ENCODE measurements around the gene SPATA46. TPM values are rescaled to one million over a fixed set of nuclear protein-coding genes. Genes with fewer than 3 reads are reported as not detected.
A peak's percentile ranks its signal among the peaks of the same experiment; 100 is the strongest.

Gene SPATA46
- polyA plus RNA-seq, 1 experiment: not detected

DNA sequence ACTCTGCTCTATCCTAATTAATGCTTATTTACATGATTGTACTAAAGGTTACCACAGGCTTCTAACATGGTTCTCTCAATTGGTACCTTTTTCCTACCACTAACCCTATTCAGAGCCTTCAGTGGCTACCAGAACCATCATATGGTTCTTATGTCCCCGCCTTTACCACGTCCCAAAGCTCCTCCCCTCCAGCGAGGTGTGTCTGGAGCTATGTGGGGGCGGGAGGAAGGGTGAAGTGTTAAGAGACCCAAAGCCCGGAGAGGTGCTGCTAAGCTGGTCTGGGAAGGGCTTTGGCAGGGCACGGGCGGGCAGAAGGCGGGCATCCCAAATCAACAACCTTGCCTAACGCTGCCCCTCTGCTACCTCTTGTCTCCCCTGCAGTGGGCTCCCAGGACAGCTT lies 10.0 kb downstream of the SPATA46 start:
- TF ChIP-seq, protein P1, sequence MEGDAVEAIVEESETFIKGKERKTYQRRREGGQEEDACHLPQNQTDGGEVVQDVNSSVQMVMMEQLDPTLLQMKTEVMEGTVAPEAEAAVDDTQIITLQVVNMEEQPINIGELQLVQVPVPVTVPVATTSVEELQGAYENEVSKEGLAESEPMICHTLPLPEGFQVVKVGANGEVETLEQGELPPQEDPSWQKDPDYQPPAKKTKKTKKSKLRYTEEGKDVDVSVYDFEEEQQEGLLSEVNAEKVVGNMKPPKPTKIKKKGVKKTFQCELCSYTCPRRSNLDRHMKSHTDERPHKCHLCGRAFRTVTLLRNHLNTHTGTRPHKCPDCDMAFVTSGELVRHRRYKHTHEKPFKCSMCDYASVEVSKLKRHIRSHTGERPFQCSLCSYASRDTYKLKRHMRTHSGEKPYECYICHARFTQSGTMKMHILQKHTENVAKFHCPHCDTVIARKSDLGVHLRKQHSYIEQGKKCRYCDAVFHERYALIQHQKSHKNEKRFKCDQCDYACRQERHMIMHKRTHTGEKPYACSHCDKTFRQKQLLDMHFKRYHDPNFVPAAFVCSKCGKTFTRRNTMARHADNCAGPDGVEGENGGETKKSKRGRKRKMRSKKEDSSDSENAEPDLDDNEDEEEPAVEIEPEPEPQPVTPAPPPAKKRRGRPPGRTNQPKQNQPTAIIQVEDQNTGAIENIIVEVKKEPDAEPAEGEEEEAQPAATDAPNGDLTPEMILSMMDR (IDR thresholded peaks at IDR 0.05; ENCODE audit: insufficient read depth, low read depth, low read length): no peak
- no peak for DNase-seq (ENCODE audit: low read depth)
- POLR2A ChIA-PET: no interaction called here
- Histone ChIP-seq H3K4me3 (ENCODE audit: low read depth, low read length) (peak overlapping the region; percentile 60), H3K36me3 (ENCODE audit: control insufficient read depth, insufficient read depth, low read length) (no peaks in the 10 kb centered on the region), H3K27me3 (ENCODE audit: control insufficient read depth, insufficient read depth, low read length) (peaks cover 1% of the 10 kb centered on the region; the same call in 1 of the 2 replicates)
- CTCF ChIA-PET: interaction anchor here (0.8 to 3.5 kb wide), 6 partner anchors 10 to 434 kb away, joined by 3 to 35 read pairs (median 5); no protein-coding TSS in a partner anchor

DNA sequence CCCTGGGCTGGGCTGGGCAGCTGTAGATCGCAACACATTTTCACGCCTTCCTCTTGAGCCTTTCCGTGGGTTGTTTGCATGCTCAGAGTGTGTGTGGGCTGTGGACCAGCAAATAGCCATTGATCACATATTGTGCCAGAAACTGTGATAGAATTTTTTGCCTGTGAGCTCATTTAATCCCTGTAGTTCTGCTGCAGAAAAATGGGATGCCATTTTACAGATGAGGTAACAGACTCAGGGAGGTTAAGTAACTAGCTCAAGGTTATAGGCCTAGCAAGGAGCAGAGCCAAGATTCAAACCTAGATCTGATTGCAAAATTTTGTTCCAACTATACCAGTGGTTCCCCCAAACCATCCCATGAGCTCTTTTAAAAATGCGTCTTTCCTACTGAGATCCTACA lies 10.5 kb downstream of the SPATA46 start:
- ChIA-PET CTCF (interaction anchor here (1.2 to 3.5 kb wide), 5 partner anchors 9 to 434 kb away, joined by 3 to 35 read pairs (median 5); no protein-coding TSS in a partner anchor), POLR2A (no interaction called here)
- Histone ChIP-seq H3K36me3 (ENCODE audit: control insufficient read depth, insufficient read depth, low read length) (no peaks in the 10 kb centered on the region), H3K27me3 (ENCODE audit: control insufficient read depth, insufficient read depth, low read length) (peaks cover 1% of the 10 kb centered on the region; the same call in 1 of the 2 replicates), H3K4me3 (ENCODE audit: low read depth, low read length) (no peak overlapping the region)
- TF ChIP-seq, protein P1 (IDR thresholded peaks at IDR 0.05; ENCODE audit: insufficient read depth, low read depth, low read length): no peak
- no peak for DNase-seq (ENCODE audit: low read depth)

DNA sequence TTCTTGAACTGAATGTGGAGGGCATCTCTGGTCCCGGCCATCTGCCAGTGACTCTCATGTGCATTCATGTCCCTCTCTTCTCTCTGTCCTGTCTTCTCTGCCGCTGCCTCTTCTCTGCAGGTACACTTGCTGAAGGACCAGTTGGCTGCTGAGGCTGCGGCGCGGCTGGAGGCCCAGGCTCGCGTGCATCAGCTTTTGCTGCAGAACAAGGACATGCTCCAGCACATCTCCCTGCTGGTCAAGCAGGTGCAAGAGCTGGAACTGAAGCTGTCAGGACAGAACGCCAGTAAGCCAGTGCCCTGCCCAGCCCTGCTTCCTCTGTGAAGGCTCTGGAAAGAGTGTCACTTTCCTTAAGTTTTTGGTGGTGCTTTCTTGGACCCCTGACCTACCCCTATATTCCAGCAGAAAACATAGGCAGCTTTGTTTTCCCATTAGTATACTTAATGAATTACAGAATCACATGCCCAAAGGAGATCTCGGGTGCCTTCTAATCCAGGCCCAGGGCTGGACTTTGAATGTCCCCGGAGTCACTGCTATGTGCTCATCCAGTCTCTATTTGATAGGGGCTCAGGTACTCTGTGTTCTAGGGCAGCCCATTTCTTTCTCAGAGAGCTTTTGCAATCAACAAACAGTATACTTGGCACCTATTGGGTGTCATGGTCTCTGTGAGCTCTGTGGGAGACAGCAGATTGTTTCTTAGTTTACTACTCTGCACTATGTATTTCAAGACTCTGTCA lies 11.2 kb downstream of the SPATA46 start:
- no peak for DNase-seq (ENCODE audit: low read depth)
- H3K4me3 ChIP-seq (ENCODE audit: low read depth, low read length): no peak overlapping the region
- TF ChIP-seq, protein P1 (IDR thresholded peaks at IDR 0.05; ENCODE audit: insufficient read depth, low read depth, low read length): no peak
- CTCF ChIA-PET: interaction anchor here (1.1 to 3.5 kb wide), 4 partner anchors 8 to 435 kb away, joined by 3 to 35 read pairs (median 5); no protein-coding TSS in a partner anchor
- no peaks in the 10 kb centered on the region for H3K36me3 ChIP-seq (ENCODE audit: control insufficient read depth, insufficient read depth, low read length)
- POLR2A ChIA-PET: no interaction called here
- H3K27me3 ChIP-seq (ENCODE audit: control insufficient read depth, insufficient read depth, low read length): peaks cover 1% of the 10 kb centered on the region; the same call in 1 of the 2 replicates

DNA sequence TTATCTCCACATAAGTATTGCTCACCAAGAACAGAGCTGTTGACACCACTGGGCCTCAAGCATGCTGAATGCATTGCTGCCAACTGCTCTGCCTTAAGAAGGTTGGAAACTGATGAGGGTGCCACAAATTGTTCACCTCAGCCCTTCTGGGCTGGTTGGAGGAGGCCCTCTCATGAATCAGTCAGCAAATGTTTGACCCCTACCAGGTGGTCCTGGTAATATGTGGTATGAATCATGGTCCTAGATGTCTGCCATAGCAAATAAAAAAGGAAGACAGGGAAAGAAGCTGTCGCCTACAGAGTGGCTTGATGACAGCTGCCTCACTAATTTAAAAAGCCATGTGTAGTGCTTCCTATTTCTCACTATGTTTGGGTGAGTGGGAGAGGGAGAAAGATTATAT lies 12.2 kb downstream of the SPATA46 start:
- peaks cover 1% of the 10 kb centered on the region; the same call in 1 of the 2 replicates for H3K27me3 ChIP-seq (ENCODE audit: control insufficient read depth, insufficient read depth, low read length)
- TF ChIP-seq, protein P1 (IDR thresholded peaks at IDR 0.05; ENCODE audit: insufficient read depth, low read depth, low read length): no peak
- POLR2A ChIA-PET: no interaction called here
- no peaks in the 10 kb centered on the region for H3K36me3 ChIP-seq (ENCODE audit: control insufficient read depth, insufficient read depth, low read length)
- no peak for DNase-seq (ENCODE audit: low read depth)
- H3K4me3 ChIP-seq (ENCODE audit: low read depth, low read length): no peak overlapping the region
- CTCF ChIA-PET: interaction anchor here (1.1 kb wide), 1 partner anchor 308 kb away, joined by 3 read pairs; no protein-coding TSS in a partner anchor

DNA sequence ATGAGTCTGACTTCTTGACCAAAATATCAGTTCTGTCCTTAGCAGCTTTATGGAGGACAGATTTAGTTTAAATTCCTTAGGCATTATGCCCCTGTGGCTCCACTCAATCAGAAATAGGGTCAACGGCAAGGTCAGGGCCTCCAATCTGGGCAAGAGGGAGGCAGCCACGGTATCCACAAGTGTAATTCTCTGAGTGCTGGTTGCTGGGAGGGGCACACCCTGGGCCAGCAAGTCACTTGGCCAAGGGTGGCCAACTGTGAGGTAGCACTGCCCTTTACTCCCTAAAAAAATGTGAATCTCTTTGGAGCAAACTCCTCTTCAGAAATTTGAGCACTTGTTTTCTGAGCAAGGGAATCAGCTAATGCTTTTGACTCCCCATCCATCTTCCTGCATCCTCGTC lies 12.8 kb downstream of the SPATA46 start:
- Histone ChIP-seq H3K4me3 (ENCODE audit: low read depth, low read length) (no peak overlapping the region), H3K36me3 (ENCODE audit: control insufficient read depth, insufficient read depth, low read length) (no peaks in the 10 kb centered on the region), H3K27me3 (ENCODE audit: control insufficient read depth, insufficient read depth, low read length) (peaks cover 1% of the 10 kb centered on the region; the same call in 1 of the 2 replicates)
- POLR2A ChIA-PET: no interaction called here
- CTCF ChIA-PET: no interaction called here
- DNase-seq (ENCODE audit: low read depth): no peak
- TF ChIP-seq, protein P1 (IDR thresholded peaks at IDR 0.05; ENCODE audit: insufficient read depth, low read depth, low read length): no peak
